Spinal cord (tissue), 10 donors: Measurements from ENCODE around the gene FANCC. TPM values are rescaled to one million over a fixed set of nuclear protein-coding genes. Genes with fewer than 3 reads are reported as not detected.

Source experiments
- DNase-seq, 6 donors: peaks; one replicate each; pipeline versions ENCODE4 v3.0.0 to v3.0.0-alpha.2; 2013 to 2015; ENCODE audit warnings: low spot score in 6 of 6, low read depth in 4 of 6
- H3K27ac ChIP-seq: one replicate; pipeline ENCODE4 v1.5.1; 2013; ENCODE audit warnings: low read depth, low read length, control low read depth
- H3K27me3 ChIP-seq: one replicate; pipeline ENCODE4 v1.6.1; 2013; ENCODE audit warnings: low read length; ENCODE audit not compliant: control insufficient read depth, insufficient read depth
- H3K36me3 ChIP-seq: one replicate; pipeline ENCODE4 v1.6.1; 2013; ENCODE audit warnings: low read length; ENCODE audit not compliant: control insufficient read depth, insufficient read depth
- H3K4me1 ChIP-seq: one replicate; pipeline ENCODE4 v1.6.1; 2013; ENCODE audit warnings: low read length; ENCODE audit not compliant: control insufficient read depth, insufficient read depth
- H3K4me3 ChIP-seq: one replicate; pipeline ENCODE4 v1.5.1; 2013; ENCODE audit warnings: low read depth, low read length, control low read depth
- H3K9me3 ChIP-seq: one replicate; pipeline ENCODE4 v1.6.1; 2013; ENCODE audit warnings: low read length; ENCODE audit not compliant: control insufficient read depth, insufficient read depth
- WGBS: methylation state at CpG from one replicate; pipeline ENCODE4 v1.1.5; 2013; ENCODE audit warnings: missing lambda C conversion rate; ENCODE audit not compliant: insufficient coverage; 5-methylcytosine and 5-hydroxymethylcytosine counted together
- polyA plus RNA-seq, 2 donors: library from polyadenylated mRNA; unstranded; fragments of 120-200 nt; gene quantifications; one replicate each; pipeline ENCODE4 v1.2.1, GENCODE V29; 2013; ENCODE audit not compliant: insufficient read length in 2 of 2
- total RNA-seq, 2 donors: library from RNA; depleted of rRNA in 1 of 2; stranded (reverse); fragments of 120-200 nt in 1 of 2; fragments of >200 nt in 1 of 2; gene quantifications; one replicate each; pipeline versions ENCODE4 v1.2.3 to v1.2.4, GENCODE V29; 2013 to 2014
- donor health status: healthy.

FANCC gene
- total and polyA plus RNA-seq, 4 donors = 14.1 to 16.6 (median 15.3) TPM

GRCh38 chr9:95250462-95251221 lies 66.9 kb downstream of the FANCC start:
- Histone ChIP-seq H3K9me3 (peaks cover 2% of the 10 kb centered on the region), H3K4me1 (peaks cover 9% of the 10 kb centered on the region), H3K36me3 (no peaks in the 10 kb centered on the region), H3K27ac (no peak overlapping the region), H3K4me3 (no peak overlapping the region), H3K27me3 (no peaks in the 10 kb centered on the region)
- peak in 3 of 6 donors; percentile 21 to 83 (median 35) for DNase-seq
- WGBS = 23% methylated on average over 6 of the region's 9 CpGs

- H3K9me3 ChIP-seq = peaks cover 2% of the 10 kb centered on the region
- H3K27me3 ChIP-seq = no peaks in the 10 kb centered on the region
- no peak for DNase-seq
- no peak overlapping the region for H3K4me3 ChIP-seq
- no peaks in the 10 kb centered on the region for H3K36me3 ChIP-seq
- WGBS = 100% methylated on average over 1 of the region's 2 CpGs
- H3K4me1 ChIP-seq = peaks cover 9% of the 10 kb centered on the region
- no peak overlapping the region for H3K27ac ChIP-seq
Observed at GRCh38 chr9:95249986-95250385, 67.5 kb downstream of the FANCC start.

GRCh38 chr9:95246547-95246946 lies 71.0 kb downstream of the FANCC start:
- Histone ChIP-seq H3K4me3 (no peak overlapping the region), H3K27me3 (no peaks in the 10 kb centered on the region), H3K36me3 (no peaks in the 10 kb centered on the region), H3K27ac (no peak overlapping the region), H3K4me1 (peaks cover 9% of the 10 kb centered on the region), H3K9me3 (no peaks in the 10 kb centered on the region)
- 50% methylated on average over 1 of the region's 1 CpG for WGBS
- DNase-seq = no peak

GRCh38 chr9:95242613-95243012 lies 74.9 kb downstream of the FANCC start:
- H3K4me1 ChIP-seq = no peaks in the 10 kb centered on the region
- no peak overlapping the region for H3K4me3 ChIP-seq
- DNase-seq = peak in 1 of 6 donors; percentile 25
- H3K36me3 ChIP-seq = peaks cover 3% of the 10 kb centered on the region
- H3K9me3 ChIP-seq = no peaks in the 10 kb centered on the region
- no peak overlapping the region for H3K27ac ChIP-seq
- no peaks in the 10 kb centered on the region for H3K27me3 ChIP-seq

GRCh38 chr9:95239071-95239470 lies 78.4 kb downstream of the FANCC start:
- Histone ChIP-seq H3K36me3 (peaks cover 3% of the 10 kb centered on the region), H3K27me3 (no peaks in the 10 kb centered on the region), H3K4me1 (no peaks in the 10 kb centered on the region), H3K27ac (no peak overlapping the region), H3K4me3 (no peak overlapping the region), H3K9me3 (no peaks in the 10 kb centered on the region)
- no peak for DNase-seq
- WGBS = 93% methylated on average over 2 of the region's 5 CpGs

GRCh38 chr9:95237336-95237735 lies 80.2 kb downstream of the FANCC start:
- Histone ChIP-seq H3K27ac (no peak overlapping the region), H3K4me3 (no peak overlapping the region), H3K4me1 (no peaks in the 10 kb centered on the region), H3K9me3 (no peaks in the 10 kb centered on the region), H3K27me3 (no peaks in the 10 kb centered on the region), H3K36me3 (peaks cover 3% of the 10 kb centered on the region)
- 78% methylated on average over 1 of the region's 7 CpGs for WGBS
- DNase-seq = no peak

- 96% methylated on average over 4 of the region's 6 CpGs for WGBS
Observed at GRCh38 chr9:95230046-95230445, 87.5 kb downstream of the FANCC start.

GRCh38 chr9:95229230-95229915 lies 88.1 kb downstream of the FANCC start:
- no peaks in the 10 kb centered on the region for H3K9me3 ChIP-seq
- H3K27ac ChIP-seq = no peak overlapping the region
- no peaks in the 10 kb centered on the region for H3K4me1 ChIP-seq
- H3K36me3 ChIP-seq = no peaks in the 10 kb centered on the region
- no peaks in the 10 kb centered on the region for H3K27me3 ChIP-seq
- DNase-seq = no peak
- WGBS = 91% methylated on average over 2 of the region's 4 CpGs
- H3K4me3 ChIP-seq = no peak overlapping the region

More at GRCh38 chr9:95230046-95230445, 87.5 kb downstream of the FANCC start:
- no peaks in the 10 kb centered on the region for H3K36me3 ChIP-seq
- no peaks in the 10 kb centered on the region for H3K4me1 ChIP-seq
- DNase-seq = no peak
- no peak overlapping the region for H3K4me3 ChIP-seq
- H3K27ac ChIP-seq = no peak overlapping the region
- H3K27me3 ChIP-seq = no peaks in the 10 kb centered on the region
- H3K9me3 ChIP-seq = no peaks in the 10 kb centered on the region

- no peak for DNase-seq
- H3K27me3 ChIP-seq = no peaks in the 10 kb centered on the region
- no peaks in the 10 kb centered on the region for H3K9me3 ChIP-seq
- no peak overlapping the region for H3K4me3 ChIP-seq
- no peak overlapping the region for H3K27ac ChIP-seq
- no peaks in the 10 kb centered on the region for H3K4me1 ChIP-seq
- no peaks in the 10 kb centered on the region for H3K36me3 ChIP-seq
- 89% methylated on average over 7 of the region's 7 CpGs for WGBS
Observed at GRCh38 chr9:95226921-95227320, 90.6 kb downstream of the FANCC start.

GRCh38 chr9:95225726-95226106 lies 91.8 kb downstream of the FANCC start:
- Histone ChIP-seq H3K9me3 (no peaks in the 10 kb centered on the region), H3K4me1 (no peaks in the 10 kb centered on the region), H3K27ac (no peak overlapping the region), H3K4me3 (no peak overlapping the region), H3K27me3 (no peaks in the 10 kb centered on the region), H3K36me3 (no peaks in the 10 kb centered on the region)
- no peak for DNase-seq
